Stimulated activated CD8-positive, alpha-beta memory T cell treated with anti-CD3 and anti-CD28 coated beads, Interleukin-7, amount 100 ng/mL, for 48 hours (primary cell): ENCODE results near the gene ARHGAP33.
"Not testable (repeated sequence)": the region's sequence is repeated elsewhere in the genome, so short reads cannot be mapped to it uniquely, and the experiment has no call there.

Source experiments
- DNase-seq, 2 donors: peaks; one replicate each; pipeline ENCODE4 v3.0.0-alpha.2; 2020; ENCODE audit warnings: low read depth in 1 of 2; ENCODE audit errors: extremely low read depth in 1 of 2

Gene ARHGAP33

GRCh38 chr19:35755550-35756376 is 19.6 kb upstream of the ARHGAP33 start:
- DNase-seq = no peak

GRCh38 chr19:35756377-35757230 is 18.8 kb upstream of the ARHGAP33 start, which contains the start of gene HSPB6:
TSS of gene HSPB6 (minus strand) at chr19:35757029. CDS start at chr19:35757008, 21 bp downstream.
- no peak for DNase-seq

DNA sequence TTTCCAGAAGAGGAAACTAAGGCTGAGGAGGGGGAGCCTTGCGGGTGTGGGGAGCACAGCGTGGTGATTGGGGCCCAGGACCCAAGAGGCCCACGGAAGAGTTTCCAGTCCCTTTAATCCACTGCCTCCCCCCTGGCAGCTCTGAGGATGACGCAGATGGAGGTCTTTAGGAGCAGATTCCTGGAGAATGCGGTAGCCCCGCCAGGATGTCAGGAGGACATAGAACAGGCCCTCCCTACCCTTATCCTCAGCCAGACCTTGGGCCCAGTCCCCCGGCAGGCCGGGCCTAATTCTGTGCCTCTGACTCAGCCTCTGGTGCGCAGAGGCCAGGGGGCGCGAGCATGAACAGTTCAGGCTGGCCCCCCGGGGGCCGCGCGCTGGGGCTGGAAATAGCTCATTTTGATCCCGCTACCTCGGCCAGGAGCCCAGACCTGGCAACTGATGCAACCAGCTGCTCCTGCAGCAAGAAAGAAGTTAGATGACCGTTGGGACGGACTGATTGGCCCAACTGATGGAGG is 18.1 kb upstream of the ARHGAP33 start:
- no peak for DNase-seq

- DNase-seq = peak; percentile 97 to 99
Measured at GRCh38 chr19:35757749-35758608, 17.4 kb upstream of the ARHGAP33 start, which contains the start of gene PROSER3. TSS of gene PROSER3 (plus strand) at chr19:35758176. CDS start at chr19:35758216, 40 bp downstream.

GRCh38 chr19:35759697-35760096 is 15.7 kb upstream of the ARHGAP33 start:
- no peak for DNase-seq

DNA sequence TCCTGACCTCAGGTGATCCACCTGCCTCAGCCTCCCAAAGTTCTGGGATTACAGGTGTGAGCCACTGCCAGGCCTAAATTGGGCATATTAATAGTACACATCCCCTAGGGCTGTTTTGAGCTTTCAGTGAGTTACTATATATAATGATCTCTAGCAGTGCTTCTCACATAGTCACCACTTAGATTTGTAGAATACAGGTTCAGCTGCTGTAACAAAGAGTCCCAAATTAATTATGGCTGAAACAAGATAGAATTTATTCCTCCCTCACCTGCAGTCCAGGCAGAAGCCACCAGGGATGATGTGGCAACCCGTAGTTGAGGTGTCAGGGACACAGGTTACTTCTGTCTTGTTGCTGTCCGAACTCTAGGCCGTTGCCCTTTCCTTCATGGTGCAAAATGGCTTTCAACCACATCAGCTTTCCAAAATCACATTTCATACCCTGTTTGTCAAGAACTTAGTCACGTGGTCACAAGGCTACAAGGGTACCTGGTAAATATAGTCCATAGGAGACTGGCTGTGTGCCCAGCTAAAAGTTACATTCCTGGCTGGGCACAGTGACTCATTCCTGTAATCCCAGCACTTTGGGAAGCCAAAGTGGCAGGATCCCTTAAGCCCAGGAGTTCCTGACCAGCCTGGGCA is 14.5 kb upstream of the ARHGAP33 start:
- no peak for DNase-seq

DNA sequence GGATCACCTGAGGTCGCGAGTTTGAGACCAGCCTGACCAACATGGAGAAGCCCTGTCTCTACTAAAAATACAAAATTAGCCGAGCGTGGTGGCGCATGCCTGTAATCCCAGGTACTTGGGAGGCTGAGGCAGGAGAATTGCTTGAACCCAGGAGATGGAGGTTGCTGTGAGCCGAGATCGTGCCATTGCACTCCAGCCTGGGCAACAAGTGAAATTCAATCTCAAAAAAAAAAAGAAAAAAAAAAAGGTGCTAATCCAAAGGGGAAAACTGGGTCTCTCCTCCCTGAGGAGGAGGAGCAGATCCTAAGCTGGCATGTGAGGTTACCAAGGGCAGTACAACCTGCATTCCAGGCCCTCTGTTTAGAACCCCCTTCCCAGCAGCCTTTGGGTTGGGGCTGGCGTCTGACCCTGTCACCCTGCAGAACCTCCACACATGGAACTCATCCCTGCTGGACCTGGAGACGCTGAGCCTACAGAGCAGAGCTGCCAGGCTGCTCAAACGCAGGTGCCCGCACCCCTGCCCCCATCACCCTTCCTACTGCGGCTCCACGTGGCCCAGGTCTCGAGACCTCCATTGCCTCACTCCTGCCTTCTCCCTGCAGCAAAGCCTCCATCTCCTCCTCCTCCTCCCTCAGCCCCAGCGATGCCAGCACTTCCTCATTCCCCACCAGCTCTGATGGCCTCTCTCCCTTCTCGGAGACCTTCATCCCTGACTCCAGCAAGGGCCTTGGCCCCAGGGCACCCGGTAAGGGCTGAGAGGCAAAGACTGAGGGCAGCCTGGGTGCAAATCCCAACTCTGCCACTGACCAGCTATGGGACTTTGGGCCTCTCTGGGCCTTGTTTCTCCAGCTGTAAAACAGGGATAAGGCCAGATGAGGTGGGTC is 10.7 kb upstream of the ARHGAP33 start:
- no peak for DNase-seq

- no peak for DNase-seq
Measured at GRCh38 chr19:35766571-35767104, 8.7 kb upstream of the ARHGAP33 start.

DNA sequence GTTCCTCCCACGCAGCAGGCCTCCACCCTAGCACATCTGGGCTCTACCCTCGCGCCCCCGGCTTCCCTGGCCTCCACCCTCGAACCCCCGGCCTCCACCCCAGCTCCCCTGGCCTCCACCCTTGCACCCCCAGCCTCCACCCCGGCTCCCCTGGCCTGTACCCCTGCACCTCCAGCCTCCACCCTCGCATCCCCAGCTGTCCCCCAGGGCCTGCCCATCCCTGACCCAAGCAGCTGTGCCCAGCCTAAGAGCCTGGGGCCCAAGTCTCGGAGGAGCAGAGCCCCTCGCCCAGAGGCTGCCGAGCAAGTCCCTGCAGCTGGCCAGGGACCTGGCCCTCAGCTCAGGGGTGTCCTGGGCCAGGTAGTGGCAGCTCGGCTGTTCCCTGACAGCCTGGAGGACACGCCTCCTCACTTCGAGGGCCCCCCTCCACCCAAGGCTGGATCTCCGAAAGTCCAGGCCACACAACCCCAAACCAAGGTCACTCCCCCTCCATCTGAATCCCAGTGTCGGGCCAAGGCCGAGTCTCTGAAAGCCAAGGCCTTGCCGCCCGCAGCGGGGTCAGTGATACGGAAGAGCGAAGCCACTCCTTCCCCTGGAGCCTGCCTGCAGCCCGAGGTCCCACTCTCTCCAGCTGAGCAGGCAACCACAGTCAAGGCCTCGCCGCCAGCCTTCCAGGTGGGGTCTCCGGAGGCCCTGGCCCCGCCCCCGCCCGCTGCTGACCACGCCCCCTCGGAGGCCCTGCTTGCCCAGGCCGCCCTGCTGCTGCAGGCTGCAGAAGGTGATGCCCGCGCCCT is 7.9 kb upstream of the ARHGAP33 start:
- DNase-seq = no peak

DNA sequence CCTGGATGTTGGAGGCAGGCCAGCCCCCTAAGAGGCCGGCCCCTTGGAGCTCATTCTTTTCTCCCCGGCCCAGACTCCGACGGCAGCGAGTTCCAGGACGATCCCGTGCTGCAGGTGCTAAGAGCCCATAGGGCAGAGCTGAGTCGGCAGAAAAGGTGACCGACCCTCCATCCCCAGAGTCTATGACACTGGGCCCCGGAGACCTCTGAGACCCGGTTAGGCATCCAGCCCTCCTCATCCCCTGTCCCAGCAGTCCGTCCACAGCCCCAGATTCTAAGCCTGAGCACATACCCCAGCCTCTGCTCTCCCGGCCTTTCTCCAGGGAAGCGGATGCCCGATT is 7.3 kb upstream of the ARHGAP33 start:
- DNase-seq = no peak

- DNase-seq = not testable (repeated sequence)
Measured at GRCh38 chr19:35772362-35772761, 3.0 kb upstream of the ARHGAP33 start.

GRCh38 chr19:35773020-35773806 is 2.2 kb upstream of the ARHGAP33 start:
- no peak for DNase-seq

- no peak for DNase-seq
Measured at GRCh38 chr19:35774274-35775045, 904 bp upstream of the ARHGAP33 start.

DNA sequence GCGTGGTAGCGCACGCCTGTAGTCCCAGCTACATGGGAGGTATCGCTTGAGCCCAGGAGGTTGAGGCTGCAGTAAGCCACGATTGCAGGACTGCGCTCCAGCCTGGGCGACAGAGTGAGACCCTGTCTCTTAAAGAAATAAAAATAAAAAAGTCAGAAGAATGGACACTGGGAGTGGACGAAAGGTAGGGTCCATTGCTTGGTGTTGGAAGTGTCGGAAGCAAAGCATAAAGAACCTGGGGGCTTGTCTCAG is 392 bp upstream of the ARHGAP33 start:
- DNase-seq = no peak

DNA sequence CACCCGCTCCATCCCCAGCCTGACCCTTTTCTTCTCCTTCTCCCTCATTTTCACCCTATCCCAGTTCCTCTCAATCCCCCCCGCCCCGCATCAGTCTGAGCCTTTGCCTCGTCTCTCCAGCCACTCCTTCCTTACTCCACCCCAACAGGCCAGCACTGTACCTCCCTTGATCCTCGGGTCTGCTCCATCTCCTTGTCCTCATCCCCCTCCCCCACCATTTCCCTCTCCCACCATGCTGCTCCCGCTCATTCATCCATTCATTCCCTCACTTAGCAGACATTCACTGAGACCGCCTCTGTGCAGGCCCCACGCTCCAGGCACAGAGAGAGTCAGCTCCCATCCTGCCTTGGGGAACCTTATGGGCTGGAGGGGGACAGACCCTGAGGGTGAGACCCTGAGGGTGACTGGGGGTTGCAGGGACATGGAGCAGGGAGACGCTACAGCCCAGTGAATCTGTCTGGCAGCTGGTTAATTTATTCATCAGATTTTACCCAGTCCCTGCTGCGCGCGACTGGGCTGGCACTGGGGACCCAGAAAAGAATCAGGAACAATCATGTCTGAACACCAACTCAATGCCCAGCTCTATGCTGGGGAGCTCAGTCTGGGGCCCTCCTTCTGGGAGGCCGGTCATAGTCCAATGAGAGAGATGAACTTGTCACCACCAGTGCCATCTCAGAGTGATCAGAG is 881 bp downstream of the ARHGAP33 start:
- DNase-seq = no peak

- no peak for DNase-seq
Measured at GRCh38 chr19:35777086-35777841, 1.9 kb downstream of the ARHGAP33 start.
